Activated CD4-positive, alpha-beta T cell treated with anti-CD3 and anti-CD28 coated beads, Interleukin-2, Interleukin-6, amounts not matched to agents 100 ng/mL and 50 ng/mL, durations not matched to agents 16 hours and 8 hours (primary cell): Measurements from ENCODE around the gene RAD51B.

Source experiments
- DNase-seq: peaks from one replicate; pipeline ENCODE4 v3.0.0-alpha.2; 2020

RAD51B gene

GRCh38 chr14:68772761-68773381 lies 953.3 kb downstream of the RAD51B start:
- DNase-seq, result no peak

- no peak for DNase-seq
Measured at GRCh38 chr14:68774771-68775613, 955.4 kb downstream of the RAD51B start.

GRCh38 chr14:68775614-68776126 lies 956.1 kb downstream of the RAD51B start:
- DNase-seq, result no peak

GRCh38 chr14:68777644-68778043 lies 958.1 kb downstream of the RAD51B start:
- no peak for DNase-seq
